OCI-LY7 (cell line): ENCODE data around the gene NTN3. TPM values are rescaled to one million over a fixed set of nuclear protein-coding genes. Genes with fewer than 3 reads are reported as not detected.
A peak's percentile ranks its signal among the peaks of the same experiment; 100 is the strongest.

Source experiments
- BruUV-seq: library from RNA; stranded (reverse); fragments of 400-500 nt; replicated peaks from 2 replicates; lab custom pipeline; 2021; lab: Mats Ljungman, UMichigan
- CTCF ChIA-PET: fragments of 300-600 bp; sonication (Branson Sonifier 250); formaldehyde crosslinking; loops from one replicate; lab custom pipeline; 2022; ENCODE audit warnings: antibody characterized with exemption; ENCODE audit not compliant: unreplicated experiment; lab: Charles Lee
- POLR2A ChIA-PET: fragments of 300-600 bp; sonication (Branson Sonifier 250); formaldehyde crosslinking; loops from one replicate; lab custom pipeline; 2022; ENCODE audit warnings: antibody characterized with exemption; lab: Charles Lee
- DNase-seq: peaks from one replicate; pipeline ENCODE4 v3.0.0-alpha.2; 2015; ENCODE audit warnings: low spot score
- H2AFZ ChIP-seq: fragments of 200-600 bp; sonication (generic), shearing (Covaris generic); 2 replicates; pipeline ENCODE4 v1.6.1; 2014; ENCODE audit warnings: mild to moderate bottlenecking, antibody characterized with exemption, low read length, moderate library complexity
- H3K27ac ChIP-seq: fragments of 200-600 bp; sonication (generic); 2 replicates; pipeline ENCODE4 v1.5.1; 2014; ENCODE audit warnings: mixed run types, low read depth, mild to moderate bottlenecking, moderate library complexity, low read length, inconsistent platforms; ENCODE audit not compliant: poor library complexity, severe bottlenecking
- H3K36me3 ChIP-seq: fragments of 200-600 bp; sonication (generic); 2 replicates; pipeline ENCODE4 v1.6.1; 2014; ENCODE audit warnings: mild to moderate bottlenecking, antibody characterized with exemption, low read length, moderate library complexity, mixed read lengths; ENCODE audit not compliant: insufficient read depth
- H3K4me1 ChIP-seq: fragments of 200-600 bp; sonication (generic); 2 replicates; pipeline ENCODE4 v1.5.1; 2014; ENCODE audit warnings: mild to moderate bottlenecking, low read length; ENCODE audit not compliant: insufficient read depth, poor library complexity, severe bottlenecking
- H3K4me2 ChIP-seq: fragments of 200-600 bp; sonication (generic); 2 replicates; pipeline ENCODE4 v1.6.1; 2014; ENCODE audit warnings: mild to moderate bottlenecking, low read length
- H3K4me3 ChIP-seq: fragments of 200-600 bp; sonication (generic); 2 replicates; pipeline ENCODE4 v1.5.1; 2014; ENCODE audit warnings: mild to moderate bottlenecking, low read depth, low read length; ENCODE audit not compliant: poor library complexity, severe bottlenecking
- H3K79me2 ChIP-seq: fragments of 200-600 bp; sonication (generic); 2 replicates; pipeline ENCODE4 v1.6.1; 2016; ENCODE audit warnings: low read depth, mild to moderate bottlenecking, low read length, moderate library complexity, mixed read lengths; ENCODE audit not compliant: insufficient read depth
- H3K9me2 ChIP-seq: fragments of 200-600 bp; sonication (generic); 2 replicates; pipeline ENCODE4 v1.6.1; 2016; ENCODE audit warnings: mild to moderate bottlenecking, low read length, mixed read lengths; ENCODE audit not compliant: insufficient read depth
- H3K9me3 ChIP-seq: fragments of 200-600 bp; sonication (generic); 2 replicates; pipeline ENCODE4 v1.6.1; 2014; ENCODE audit warnings: mild to moderate bottlenecking, mixed run types, low read length, mixed read lengths
- H4K20me1 ChIP-seq: fragments of 200-600 bp; sonication (generic); 2 replicates; pipeline ENCODE4 v1.6.1; 2014; ENCODE audit warnings: mild to moderate bottlenecking, antibody characterized with exemption, low read length, moderate library complexity, mixed read lengths; ENCODE audit not compliant: insufficient read depth
- CTCF ChIP-seq: fragments of 200-600 bp; sonication (generic); conservative IDR thresholded peaks from 2 replicates; pipeline ENCODE4 v1.5.1; 2014; ENCODE audit warnings: mild to moderate bottlenecking, antibody characterized with exemption, low read length, moderate library complexity, mixed read lengths
- EZH2phosphoT487 ChIP-seq: fragments of 200-600 bp; sonication (generic); IDR thresholded peaks from 2 replicates; pipeline ENCODE4 v1.6.1; 2018; ENCODE audit warnings: low read depth, borderline replicate concordance, mild to moderate bottlenecking, mixed run types, antibody characterized with exemption, low read length, moderate library complexity, mixed read lengths
- intact Hi-C: fragments of 100-400 bp; cut with micrococcal nuclease; formaldehyde crosslinking; loops from one replicate; pipeline ENCODE4 v1.10.0; 2022; ENCODE audit not compliant: unreplicated experiment
- total RNA-seq, 2 experiments: library from RNA; depleted of rRNA in 1 of 2; stranded (reverse); fragments of >200 nt in 1 of 2; shearing (Covaris generic) in 1 of 2; gene quantifications; 2 replicates each; pipeline ENCODE4 v1.2.3, GENCODE V29; 2014 to 2022

NTN3 gene
- total RNA-seq, 2 experiments from 2014 or later: 1.7 to 2.3 TPM

- ChIA-PET CTCF (interaction anchor here (0.6 to 0.7 kb wide), 2 partner anchors 13 to 293 kb away, joined by 3 to 4 read pairs; no protein-coding TSS in a partner anchor), POLR2A (interaction anchor here (0.6 kb wide), 1 partner anchor 12 kb away, joined by 6 read pairs; the partner anchor contains the start of gene CEMP1)
- no peak for DNase-seq
- peaks cover 36% of the 10 kb centered on the region for H3K4me1 ChIP-seq
- H3K79me2 ChIP-seq: peaks cover 42% of the 10 kb centered on the region
- intact Hi-C loops: no loop called here
- peaks cover 29% of the 10 kb centered on the region; the same call in 1 of the 2 replicates for H3K36me3 ChIP-seq
- BruUV-seq: no TSS peak
- TF ChIP-seq CTCF (no peak), EZH2phosphoT487 (no peak)
- peak overlapping the region; percentile 85 for H3K4me3 ChIP-seq
- H4K20me1 ChIP-seq: peaks cover 6% of the 10 kb centered on the region
- no peak overlapping the region for H3K27ac ChIP-seq
- H2AFZ ChIP-seq: no peak overlapping the region
- peak overlapping the region; percentile 56 for H3K4me2 ChIP-seq
- H3K9me3 ChIP-seq: no peaks in the 10 kb centered on the region
- no peaks in the 10 kb centered on the region for H3K9me2 ChIP-seq
These were observed 48.6 kb downstream of the NTN3 start for GRCh38 chr16:2519711-2520080.

- CTCF ChIA-PET: interaction anchor here (0.6 to 0.7 kb wide), 3 partner anchors 12 to 372 kb away, joined by 3 to 4 read pairs (median 4); no protein-coding TSS in a partner anchor
- peaks cover 31% of the 10 kb centered on the region for H3K4me1 ChIP-seq
- TF ChIP-seq EZH2phosphoT487 (no peak), CTCF (no peak)
- peaks cover under 1% of the 10 kb centered on the region; the same call in 1 of the 2 replicates for H4K20me1 ChIP-seq
- no peak within 1 kb of the TSS for H2AFZ ChIP-seq
- intact Hi-C loops: no loop called here
- peaks cover 37% of the 10 kb centered on the region for H3K79me2 ChIP-seq
- H3K36me3 ChIP-seq: peaks cover 31% of the 10 kb centered on the region; the same call in 1 of the 2 replicates
- H3K4me3 ChIP-seq: peak within 1 kb of the TSS; percentile 85
- BruUV-seq: no TSS peak
- POLR2A ChIA-PET: interaction anchor here (0.6 to 1.4 kb wide), 2 partner anchors 11 to 13 kb away, joined by 5 to 6 read pairs; partner anchors contain the start of gene CEMP1
- no peaks in the 10 kb centered on the region for H3K9me3 ChIP-seq
- DNase-seq: peak; percentile 92
- H3K9me2 ChIP-seq: no peaks in the 10 kb centered on the region
- peak within 1 kb of the TSS; percentile 9 for H3K27ac ChIP-seq
- peak within 1 kb of the TSS; percentile 89 for H3K4me2 ChIP-seq
These were observed 49.1 kb downstream of the NTN3 start, which contains the start of gene AMDHD2 for GRCh38 chr16:2520097-2520783. TSS of gene AMDHD2 (plus strand) at chr16:2520371. CDS start at chr16:2520459, 88 bp downstream.
